GM21515 (cell line): Measurements from ENCODE around the gene THUMPD1.
"Not testable (repeated sequence)": the region's sequence is repeated elsewhere in the genome, so short reads cannot be mapped to it uniquely, and the experiment has no call there.

Source experiments
- ATAC-seq: cut with Tn5 transposase; IDR thresholded peaks from one replicate; pipeline ENCODE4 v1.9.1; 2021; ENCODE audit not compliant: unreplicated experiment

THUMPD1 gene

GRCh38 chr16:20749474-20749873 is 7.9 kb upstream of the THUMPD1 start:
- no peak for ATAC-seq

GRCh38 chr16:20747030-20747816 is 5.6 kb upstream of the THUMPD1 start:
- ATAC-seq: no peak

- no peak for ATAC-seq
Measured at GRCh38 chr16:20746461-20746860, 4.8 kb upstream of the THUMPD1 start.

- ATAC-seq: no peak
Measured at GRCh38 chr16:20744922-20745440, 3.4 kb upstream of the THUMPD1 start.

- ATAC-seq: no peak
Measured at GRCh38 chr16:20743591-20743990, 2.0 kb upstream of the THUMPD1 start.

- ATAC-seq: peak; percentile 85
Measured at GRCh38 chr16:20740901-20741521, 607 bp downstream of the THUMPD1 start.

DNA sequence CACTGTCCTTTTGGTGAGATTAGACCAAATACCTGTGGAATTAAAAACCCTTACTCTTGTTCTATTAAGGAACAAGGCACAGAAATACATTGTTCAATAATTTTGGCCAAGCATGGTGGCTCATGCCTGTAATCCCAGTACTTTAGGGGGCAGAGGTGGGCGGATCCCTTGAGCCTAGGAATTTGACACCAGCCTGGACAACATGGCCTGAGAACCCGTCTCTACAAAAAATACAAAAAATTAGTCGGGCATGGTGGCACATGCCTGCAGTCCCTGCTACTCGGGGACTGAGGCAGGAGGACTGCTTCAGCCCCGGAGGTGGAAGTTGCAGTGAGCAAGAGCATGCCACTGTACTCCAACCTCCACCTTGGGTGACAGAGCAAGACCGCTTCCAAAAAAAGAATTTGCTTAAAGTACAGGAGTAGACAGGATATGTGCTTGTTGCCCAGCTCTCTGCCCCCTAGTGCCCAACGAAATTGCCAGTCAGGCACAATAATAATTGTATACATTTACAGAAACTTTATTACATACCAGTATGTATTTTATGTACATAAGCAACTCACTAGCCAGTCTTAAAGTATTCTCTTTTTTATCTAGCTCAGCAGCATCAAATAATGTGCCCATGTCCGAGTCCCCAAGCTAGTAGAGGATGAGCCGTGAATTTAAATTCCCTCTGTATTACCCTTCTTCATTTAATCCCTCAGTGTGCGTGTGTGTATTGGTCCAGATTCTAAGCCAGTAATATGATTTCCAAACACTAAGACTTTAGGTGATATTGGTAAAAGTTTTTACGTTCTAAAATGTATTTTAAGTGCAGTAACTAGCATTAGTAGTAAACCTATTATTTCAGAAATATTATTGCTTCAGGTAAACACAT is 1.4 kb downstream of the THUMPD1 start:
- no peak for ATAC-seq

GRCh38 chr16:20735490-20735889 is 6.1 kb downstream of the THUMPD1 start:
- no peak for ATAC-seq

GRCh38 chr16:20734782-20735181 is 6.8 kb downstream of the THUMPD1 start:
- ATAC-seq: no peak

- ATAC-seq: no peak
Measured at GRCh38 chr16:20734056-20734455, 7.6 kb downstream of the THUMPD1 start.

DNA sequence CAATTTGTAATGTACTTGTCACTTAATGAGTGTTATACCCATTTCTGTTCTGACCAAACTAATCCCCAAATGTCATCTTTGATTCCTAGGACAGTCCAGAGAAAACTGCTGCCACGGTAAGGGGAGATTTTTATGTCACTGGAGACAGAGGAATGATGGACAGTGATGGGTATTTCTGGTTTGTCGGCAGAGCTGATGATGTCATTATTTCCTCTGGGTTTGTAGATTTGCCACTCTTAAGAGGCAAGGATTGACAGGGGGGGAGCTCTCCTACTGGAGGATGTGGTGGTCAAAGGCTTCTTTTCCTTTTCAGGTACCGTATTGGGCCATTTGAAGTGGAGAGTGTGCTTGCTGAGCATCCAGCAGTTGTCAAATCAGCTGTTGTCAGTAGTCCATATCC is 12.5 kb downstream of the THUMPD1 start:
- ATAC-seq: no peak

- no peak for ATAC-seq
Measured at GRCh38 chr16:20727181-20727580, 14.4 kb downstream of the THUMPD1 start.

GRCh38 chr16:20726661-20727060 is 15.0 kb downstream of the THUMPD1 start:
- ATAC-seq: no peak

- no peak for ATAC-seq
Measured at GRCh38 chr16:20720251-20720650, 21.4 kb downstream of the THUMPD1 start.

- not testable (repeated sequence) for ATAC-seq
Measured at GRCh38 chr16:20717718-20718117, 23.9 kb downstream of the THUMPD1 start.

- no peak for ATAC-seq
Measured at GRCh38 chr16:20711277-20711911, 30.2 kb downstream of the THUMPD1 start.

GRCh38 chr16:20708129-20708528 is 33.5 kb downstream of the THUMPD1 start:
- not testable (repeated sequence) for ATAC-seq

DNA sequence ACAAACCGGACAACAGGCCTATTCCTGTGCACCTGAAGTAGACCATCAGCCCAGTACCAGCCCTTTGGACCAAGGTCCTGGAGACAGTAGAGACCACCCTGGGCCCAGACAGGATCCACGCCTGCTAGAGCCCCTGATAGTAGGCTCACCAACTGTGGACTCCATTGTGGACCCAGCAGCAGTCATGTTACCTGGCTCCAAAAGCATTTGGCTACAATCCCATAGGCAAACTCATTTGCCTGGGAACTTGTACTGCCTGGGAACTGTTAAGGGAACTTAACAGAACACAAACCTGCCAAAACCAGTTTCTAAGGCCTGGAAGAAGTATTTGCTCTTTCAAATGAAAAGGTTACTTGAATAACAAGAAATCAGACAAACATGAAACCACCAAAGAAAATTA is 34.2 kb downstream of the THUMPD1 start:
- ATAC-seq: no peak

- not testable (repeated sequence) for ATAC-seq
Measured at GRCh38 chr16:20705972-20706371, 35.6 kb downstream of the THUMPD1 start.

DNA sequence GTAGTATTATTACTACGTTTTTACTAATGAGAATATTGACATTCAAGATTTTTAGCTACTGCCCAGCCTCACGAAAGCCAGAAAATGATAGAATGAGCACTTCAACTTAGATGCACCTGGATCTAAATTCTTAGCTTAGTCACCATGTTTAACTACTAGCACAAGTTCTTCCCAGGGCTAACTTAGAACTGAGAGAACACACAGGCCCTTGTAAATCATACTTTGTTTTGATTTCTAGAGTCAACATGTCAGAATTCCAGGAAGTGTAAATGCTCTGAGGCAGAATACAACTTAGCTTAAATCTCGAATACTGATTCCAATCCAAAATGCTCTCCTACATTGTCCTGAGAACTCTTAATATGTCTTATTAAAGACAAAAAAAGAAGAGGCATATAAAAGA is 37.3 kb downstream of the THUMPD1 start:
- ATAC-seq: no peak

GRCh38 chr16:20701692-20702091 is 39.9 kb downstream of the THUMPD1 start:
- not testable (repeated sequence) for ATAC-seq
